Measurements from ENCODE around the gene SCAI. TPM values are rescaled to one million over a fixed set of nuclear protein-coding genes. Genes with fewer than 3 reads are reported as not detected.

Gene SCAI
- total and polyA plus RNA-seq, 2 experiments from 2014 or later: 13.3 to 35.0 TPM

- Mint-ChIP-seq H3K36me3 (ENCODE audit: low read depth) (0 out of 3 replicates have a peak, but pooled peaks cover 2% of the 10 kb centered on the region), H3K27me3 (ENCODE audit: insufficient read depth, low read depth, poor library complexity) (no peaks in the 10 kb centered on the region), H3K4me3 (peak within 1 kb of the TSS; percentile 85), H3K27ac (peak within 1 kb of the TSS; percentile 95), H3K9me3 (no peaks in the 10 kb centered on the region), H3K4me1 (peaks cover 12% of the 10 kb centered on the region)
- ATAC-seq: peak; percentile 88
- DNase-seq (ENCODE audit: low spot score): peak; percentile 99
- peak within 1 kb of the TSS; percentile 94 for H3K4me3 ChIP-seq
- peak within 1 kb of the TSS; percentile 93 for H3K27ac ChIP-seq (ENCODE audit: low read depth)
- peak within 1 kb of the TSS; percentile 98 for H2AFZ ChIP-seq
- no peaks in the 10 kb centered on the region for H3K27me3 ChIP-seq (ENCODE audit: insufficient read depth)
- no peaks in the 10 kb centered on the region for H3K9me2 ChIP-seq (ENCODE audit: insufficient read depth)
- H3F3A ChIP-seq (replicated peaks; ENCODE audit: low read depth): peaks cover 18% of the 10 kb centered on the region
- H3K4me1 ChIP-seq (ENCODE audit: insufficient read depth): peaks cover 15% of the 10 kb centered on the region
- no peaks in the 10 kb centered on the region for H3K36me3 ChIP-seq (ENCODE audit: insufficient read depth)
- peak within 1 kb of the TSS; percentile 96 for H3K4me2 ChIP-seq
- H4K20me1 ChIP-seq (replicated peaks; ENCODE audit: insufficient read depth): no peaks in the 10 kb centered on the region
- no peaks in the 10 kb centered on the region for H3K79me2 ChIP-seq (replicated peaks; ENCODE audit: insufficient read depth)
- TF ChIP-seq STAT1 (IDR thresholded peaks at IDR 0.05; ENCODE audit: unreplicated experiment) (no peak), ETS1 (IDR thresholded peaks at IDR 0.05) (peak; percentile 82), CREB1 (CRISPR knock-in tag; IDR thresholded peaks at IDR 0.05; ENCODE audit: low read depth) (peak; percentile 97), NANOG (IDR thresholded peaks at IDR 0.05; ENCODE audit: borderline replicate concordance) (no peak), JUNB (IDR thresholded peaks at IDR 0.05; ENCODE audit: unreplicated experiment) (no peak), EZH2phosphoT487 (IDR thresholded peaks at IDR 0.05; ENCODE audit: unreplicated experiment) (no peak), ZNF462 (CRISPR knock-in tag; IDR thresholded peaks at IDR 0.05) (no peak), POLR2AphosphoS5 (IDR thresholded peaks at IDR 0.05; ENCODE audit: low read depth) (peak; percentile 82)
Measured at GRCh38 chr9:124940894-124941678, 202.2 kb downstream of the SCAI start, which contains the start of gene GOLGA1. Gene GOLGA1, minus strand, starts transcription at chr9:124941083. Its CDS starts 2,372 bp downstream, at chr9:124938711.
